B cell (primary cell): Measurements from ENCODE around the gene TBX4.
"Not testable (repeated sequence)": the region's sequence is repeated elsewhere in the genome, so short reads cannot be mapped to it uniquely, and the experiment has no call there.

ENCODE experiments used
- CTCF ChIP-seq: fragments of 200-600 bp; IDR thresholded peaks from one replicate; pipeline ENCODE4 v1.8.0; 2022; ENCODE audit warnings: antibody characterized with exemption, mild to moderate bottlenecking
- EZH2 ChIP-seq: IDR thresholded peaks from 2 replicates; pipeline ENCODE4 v1.6.1; 2012; ENCODE audit warnings: borderline replicate concordance, low read depth, mild to moderate bottlenecking, moderate library complexity, low read length; ENCODE audit not compliant: insufficient read depth, poor library complexity, severe bottlenecking

GRCh38 chr17:61509454-61509853, 57.2 kb downstream of the TBX4 start:
- not testable (repeated sequence) for TF ChIP-seq CTCF, EZH2
